C1 segment of cervical spinal cord (tissue), 14 donors: ENCODE measurements around the gene RNU1-3.
A peak's percentile ranks its signal among the peaks of the same experiment; 100 is the strongest.
"Not testable (repeated sequence)": the region's sequence is repeated elsewhere in the genome, so short reads cannot be mapped to it uniquely, and the experiment has no call there.

Experiments used
- DNase-seq, 14 donors: peaks; one replicate each; lab custom pipeline; 2025; lab: John Stamatoyannopoulos, UW

Gene RNU1-3

GRCh38 chr1:16656981-16657683 is 9.6 kb downstream of the RNU1-3 start:
- DNase-seq = not testable (repeated sequence)

GRCh38 chr1:16656574-16656973 is 10.2 kb downstream of the RNU1-3 start:
- DNase-seq = not testable (repeated sequence)

- DNase-seq = not testable (repeated sequence)
These were observed 15.2 kb downstream of the RNU1-3 start for GRCh38 chr1:16651560-16651959.

- DNase-seq = not testable (repeated sequence)
These were observed 16.8 kb downstream of the RNU1-3 start for GRCh38 chr1:16649960-16650359.

GRCh38 chr1:16649390-16649789 is 17.4 kb downstream of the RNU1-3 start:
- DNase-seq = not testable (repeated sequence)

GRCh38 chr1:16648756-16649155 is 18.0 kb downstream of the RNU1-3 start:
- not testable (repeated sequence) for DNase-seq

- not testable (repeated sequence) for DNase-seq
These were observed 18.5 kb downstream of the RNU1-3 start for GRCh38 chr1:16648250-16648649.

GRCh38 chr1:16647179-16648176 is 19.3 kb downstream of the RNU1-3 start:
- not testable (repeated sequence) for DNase-seq

- not testable (repeated sequence) for DNase-seq
These were observed 20.0 kb downstream of the RNU1-3 start for GRCh38 chr1:16646716-16647115.

- DNase-seq = not testable (repeated sequence)
These were observed 20.6 kb downstream of the RNU1-3 start for GRCh38 chr1:16646061-16646664.

GRCh38 chr1:16645271-16646060 is 21.3 kb downstream of the RNU1-3 start:
- peak in 1 of 14 donors; percentile 60 for DNase-seq

- DNase-seq = peak; percentile 96 to 100 (median 100)
These were observed 22.1 kb downstream of the RNU1-3 start for GRCh38 chr1:16644482-16645270.

GRCh38 chr1:16644193-16644481 is 22.6 kb downstream of the RNU1-3 start:
- DNase-seq = no peak

- peak in 1 of 14 donors; percentile 70 for DNase-seq
These were observed 23.1 kb downstream of the RNU1-3 start for GRCh38 chr1:16643476-16644192.

GRCh38 chr1:16643001-16643411 is 23.7 kb downstream of the RNU1-3 start:
- peak in 1 of 14 donors; percentile 26 for DNase-seq

- DNase-seq = not testable (repeated sequence)
These were observed 24.5 kb downstream of the RNU1-3 start for GRCh38 chr1:16642025-16642966.

GRCh38 chr1:16641159-16641975 is 25.4 kb downstream of the RNU1-3 start:
- DNase-seq = not testable (repeated sequence)
